ENCODE results near the gene MEPCE. TPM values are rescaled to one million over a fixed set of nuclear protein-coding genes. Genes with fewer than 3 reads are reported as not detected.

The MEPCE gene
- total and polyA plus RNA-seq, 2 of the 8 experiments (the other 6 are each of a cell fraction or from before 2014, with no cell fraction given) = 22.8 to 48.8 TPM

- H3K18ac ChIP-seq (ENCODE audit: extremely low read depth, low read length) = no peak overlapping the region; the same call in 1 of the 2 replicates
- peaks cover 3% of the 10 kb centered on the region; the same call in 1 of the 2 replicates for H3K23me2 ChIP-seq (ENCODE audit: low read depth, low read length)
- TF ChIP-seq CBX5 (IDR thresholded peaks at IDR 0.05; ENCODE audit: low read depth, low read length) = no peak
- no peak for TF ChIP-seq JUN (IDR thresholded peaks at IDR 0.05; ENCODE audit: low read depth, low read length)
- no peak for TF ChIP-seq E2F6 (IDR thresholded peaks at IDR 0.05)
- TF ChIP-seq FOSL1 (IDR thresholded peaks at IDR 0.05; ENCODE audit: insufficient read depth, low read depth, low read length) = no peak
- TF ChIP-seq GABPA (IDR thresholded peaks at IDR 0.05; ENCODE audit: borderline replicate concordance, insufficient read depth, low read length) = no peak
- no peak for TF ChIP-seq KDM5A (IDR thresholded peaks at IDR 0.05; ENCODE audit: low read length)
- no peak for TF ChIP-seq SRF (IDR thresholded peaks at IDR 0.05; ENCODE audit: low read depth, low read length)
- TF ChIP-seq TAF1 (IDR thresholded peaks at IDR 0.05; ENCODE audit: low read depth, low read length) = no peak
- no peak overlapping the region for H3K56ac ChIP-seq (replicated peaks; ENCODE audit: insufficient read length, low read depth, low read length)
- H3K4me2 ChIP-seq (ENCODE audit: insufficient read depth in 1 of 2, low read depth in 2 of 2, low read length in 2 of 2) = peak overlapping the region; percentile 81 to 83
- H3K4me3 ChIP-seq (ENCODE audit: extremely low read depth in 1 of 4, insufficient read depth in 2 of 4, low read depth in 3 of 4, low read length in 4 of 4) = peak overlapping the region; percentile 17 to 86 (median 80); a peak in 6 of 8 replicates
- H2BK120ac ChIP-seq (replicated peaks; ENCODE audit: low read depth, low read length) = no peak overlapping the region
- H2AFZ ChIP-seq (ENCODE audit: low read length) = no peak overlapping the region
- no peak overlapping the region for H2BK15ac ChIP-seq (ENCODE audit: low read length)
- no peak overlapping the region for H2BK5ac ChIP-seq (ENCODE audit: low read depth, low read length)
- no peak overlapping the region for H3K23ac ChIP-seq (ENCODE audit: insufficient read length)
- WGBS, 2 experiments (ENCODE audit: extremely low coverage in 1 of 2, insufficient coverage in 1 of 2, insufficient read length in 1 of 2, insufficient replicate concordance in 2 of 2, low coverage in 1 of 2, low lambda C conversion rate in 2 of 2, missing lambda C conversion rate in 1 of 2) = no CpG with 5 or more reads among the region's 16 CpGs
- H3K14ac ChIP-seq (ENCODE audit: insufficient read length) = no peak overlapping the region
- H3K36me3 ChIP-seq (ENCODE audit: control insufficient read depth in 2 of 4, insufficient read depth in 4 of 4, low read length in 3 of 4) = peaks cover 0 to 3% (median 0%) of the 10 kb centered on the region in 4 experiments; a peak in 1 of 8 replicates
- POLR2A ChIA-PET (ENCODE audit: partially characterized antibody) = interaction anchor here (0.6 to 4.3 kb wide), 8 partner anchors 21 to 171 kb away, joined by 3 to 20 read pairs (median 3); partner anchors contain the start of genes MEPCE, PCOLCE and ZCWPW1
- H4K8ac ChIP-seq (ENCODE audit: extremely low read depth, insufficient read depth, low read length) = no peak overlapping the region
- no peaks in the 10 kb centered on the region for H3K9me3 ChIP-seq (ENCODE audit: insufficient read depth in 2 of 2, low read depth in 1 of 2, low read length in 1 of 2)
- H4K20me1 ChIP-seq (replicated peaks in 1 of 2; ENCODE audit: control insufficient read depth in 1 of 2, insufficient read depth in 2 of 2, low read length in 2 of 2) = no peaks in the 10 kb centered on the region
- no peak overlapping the region for H4K91ac ChIP-seq (replicated peaks; ENCODE audit: insufficient read length, low read length)
- no peak overlapping the region; a peak in 1 of 7 replicates for H3K9ac ChIP-seq (replicated peaks in 1 of 4; ENCODE audit: extremely low read depth in 1 of 4, low read depth in 3 of 4, low read length in 3 of 4)
- no peak overlapping the region for H3K4ac ChIP-seq (replicated peaks; ENCODE audit: insufficient read length, low read depth, low read length)
- H2AK5ac ChIP-seq (ENCODE audit: low read depth, low read length) = no peak overlapping the region
- no peak overlapping the region for H2BK12ac ChIP-seq (ENCODE audit: low read depth, low read length)
- H2BK20ac ChIP-seq (ENCODE audit: low read length) = no peak overlapping the region
- H3K79me1 ChIP-seq (ENCODE audit: low read depth, low read length) = no peaks in the 10 kb centered on the region; the same call in 1 of the 2 replicates
- FAIRE-seq (no peak), DNase-seq (ENCODE audit: low read depth in 1 of 2, low spot score in 2 of 2) (no peak)
- CTCF ChIA-PET (ENCODE audit: partially characterized antibody) = interaction anchor here (0.8 to 11.3 kb wide), 16 partner anchors 12 to 316 kb away, joined by 3 to 152 read pairs (median 4); partner anchors contain the start of genes AGFG2, FBXO24, LRCH4 and SPACDR
- H3K79me2 ChIP-seq (ENCODE audit: control insufficient read depth in 1 of 2, insufficient read depth in 2 of 2, low read length in 2 of 2) = no peaks in the 10 kb centered on the region
- no peak overlapping the region for H4K5ac ChIP-seq (ENCODE audit: insufficient read length, low read depth, low read length)
- no peaks in the 10 kb centered on the region for H3K27me3 ChIP-seq (replicated peaks in 1 of 4; ENCODE audit: control insufficient read depth in 3 of 4, extremely low read depth in 1 of 4, insufficient read depth in 3 of 4, low read length in 3 of 4)
- H3K4me1 ChIP-seq (replicated peaks in 1 of 4; ENCODE audit: control insufficient read depth in 3 of 4, insufficient read depth in 4 of 4, low read length in 3 of 4) = peaks cover 0 to 14% (median 7%) of the 10 kb centered on the region in 4 experiments; a peak in 5 of 7 replicates
- H3K27ac ChIP-seq (ENCODE audit: low read depth, low read length) = no peak overlapping the region
Measured at GRCh38 chr7:100477871-100478267, 48.2 kb downstream of the MEPCE start.

All from H1 (cell line).